Prostate gland (tissue), 2 donors: ENCODE data around the gene RRAD.

ENCODE experiments used
- CTCF ChIP-seq, 4 experiments: fragments of 200-600 bp in 2 of 4; fragments of 450-650 bp in 2 of 4; sonication (generic) in 2 of 4; IDR thresholded peaks; 1 replicate in 3 of 4; 2 replicates in 1 of 4; pipeline ENCODE4 v1.5.1; 2016 to 2019; ENCODE audit warnings: antibody characterized with exemption in 4 of 4, mild to moderate bottlenecking in 2 of 4, moderate library complexity in 2 of 4
- POLR2A ChIP-seq: fragments of 450-650 bp; IDR thresholded peaks from one replicate; pipeline ENCODE4 v1.6.1; 2016; ENCODE audit warnings: antibody characterized with exemption, mild to moderate bottlenecking
- POLR2AphosphoS5 ChIP-seq: sonication (generic); formaldehyde crosslinking; IDR thresholded peaks from one replicate; pipeline ENCODE4 v1.6.1; 2017; ENCODE audit warnings: antibody characterized with exemption

- TF ChIP-seq CTCF (IDR thresholded peaks at IDR 0.05) (no peak), POLR2A (no peak), POLR2AphosphoS5 (no peak)
Observed at GRCh38 chr16:66953462-66954096, 28.2 kb upstream of the RRAD start.
